NB4 (cell line): ENCODE measurements around the gene GAS6.
"Not testable (repeated sequence)": the region's sequence is repeated elsewhere in the genome, so short reads cannot be mapped to it uniquely, and the experiment has no call there.

Experiments used
- DNase-seq: peaks from one replicate; pipeline ENCODE4 v3.0.0; 2010; ENCODE audit warnings: low read depth
- H3K4me3 ChIP-seq: one replicate; pipeline ENCODE4 v1.5.1; 2011; ENCODE audit warnings: mild to moderate bottlenecking, low read depth, low read length, moderate library complexity
- MYC ChIP-seq: IDR thresholded peaks from 2 replicates; pipeline ENCODE4 v1.6.1; 2011; ENCODE audit warnings: low read depth, low read length
- POLR2A ChIP-seq: IDR thresholded peaks from 2 replicates; pipeline ENCODE4 v1.6.1; 2011; ENCODE audit warnings: mild to moderate bottlenecking; ENCODE audit not compliant: insufficient read length; ENCODE audit errors: extremely low read depth
- TF ChIP-seq, protein P1 (sequence below): IDR thresholded peaks from 2 replicates; pipeline ENCODE4 v1.6.1; 2011; ENCODE audit warnings: low read depth, low read length
- TF ChIP-seq, protein P2 (sequence below): IDR thresholded peaks from one replicate; pipeline ENCODE4 v1.5.1; 2012; ENCODE audit warnings: low read depth, low read length

The GAS6 gene

DNA sequence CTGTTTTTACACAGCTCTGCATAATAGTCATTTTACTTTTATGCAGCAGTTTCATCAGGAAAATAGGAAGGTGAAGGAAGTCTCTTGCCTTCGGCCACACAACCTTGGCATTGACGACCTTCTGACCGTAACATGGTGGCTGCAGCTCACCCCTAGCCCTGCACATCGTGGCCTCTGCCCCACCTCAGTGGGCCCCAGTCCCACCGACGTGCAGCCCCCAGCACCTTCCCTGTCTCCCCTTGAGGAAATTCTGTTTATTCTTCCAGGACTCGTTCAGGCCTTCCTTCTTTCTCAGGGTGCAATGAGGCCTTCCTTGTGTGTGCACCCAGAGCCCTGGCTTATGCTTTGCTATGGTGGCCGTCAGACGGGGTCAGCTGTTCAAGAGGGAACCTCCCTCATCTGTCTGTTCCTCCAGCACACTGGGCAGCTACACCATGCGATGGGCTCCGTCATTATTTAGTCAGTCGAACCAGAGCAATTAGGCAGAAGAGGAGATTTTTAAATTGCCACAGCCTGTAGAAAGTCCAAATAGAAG lies 71.6 kb downstream of the GAS6 start:
- DNase-seq, result no peak
- no peak overlapping the region for H3K4me3 ChIP-seq
- TF ChIP-seq, protein P1, sequence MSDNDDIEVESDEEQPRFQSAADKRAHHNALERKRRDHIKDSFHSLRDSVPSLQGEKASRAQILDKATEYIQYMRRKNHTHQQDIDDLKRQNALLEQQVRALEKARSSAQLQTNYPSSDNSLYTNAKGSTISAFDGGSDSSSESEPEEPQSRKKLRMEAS, result no peak
- TF ChIP-seq POLR2A, result no peak
- TF ChIP-seq, protein P2, sequence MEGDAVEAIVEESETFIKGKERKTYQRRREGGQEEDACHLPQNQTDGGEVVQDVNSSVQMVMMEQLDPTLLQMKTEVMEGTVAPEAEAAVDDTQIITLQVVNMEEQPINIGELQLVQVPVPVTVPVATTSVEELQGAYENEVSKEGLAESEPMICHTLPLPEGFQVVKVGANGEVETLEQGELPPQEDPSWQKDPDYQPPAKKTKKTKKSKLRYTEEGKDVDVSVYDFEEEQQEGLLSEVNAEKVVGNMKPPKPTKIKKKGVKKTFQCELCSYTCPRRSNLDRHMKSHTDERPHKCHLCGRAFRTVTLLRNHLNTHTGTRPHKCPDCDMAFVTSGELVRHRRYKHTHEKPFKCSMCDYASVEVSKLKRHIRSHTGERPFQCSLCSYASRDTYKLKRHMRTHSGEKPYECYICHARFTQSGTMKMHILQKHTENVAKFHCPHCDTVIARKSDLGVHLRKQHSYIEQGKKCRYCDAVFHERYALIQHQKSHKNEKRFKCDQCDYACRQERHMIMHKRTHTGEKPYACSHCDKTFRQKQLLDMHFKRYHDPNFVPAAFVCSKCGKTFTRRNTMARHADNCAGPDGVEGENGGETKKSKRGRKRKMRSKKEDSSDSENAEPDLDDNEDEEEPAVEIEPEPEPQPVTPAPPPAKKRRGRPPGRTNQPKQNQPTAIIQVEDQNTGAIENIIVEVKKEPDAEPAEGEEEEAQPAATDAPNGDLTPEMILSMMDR, result no peak
- no peak for TF ChIP-seq MYC

DNA sequence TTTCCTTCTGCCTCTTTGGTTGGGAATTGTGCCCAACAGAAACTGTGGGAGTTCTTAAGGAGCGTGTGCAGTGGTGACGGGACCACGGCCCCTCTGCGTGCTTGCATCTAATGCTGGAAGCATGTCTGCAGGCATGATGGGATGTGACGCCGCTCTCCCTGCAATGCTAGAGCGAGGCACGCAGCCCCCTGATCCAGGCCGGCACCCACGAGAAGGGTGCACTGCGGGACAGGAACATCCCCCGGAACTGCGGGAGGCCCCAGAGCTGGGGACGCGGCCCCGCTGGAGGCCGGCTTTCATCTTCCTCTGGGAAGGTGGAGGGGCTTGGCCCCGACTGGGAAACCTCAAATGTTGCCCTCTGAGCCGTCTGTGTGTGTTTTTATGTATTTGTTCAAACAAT lies 72.1 kb downstream of the GAS6 start:
- no peak overlapping the region for H3K4me3 ChIP-seq
- TF ChIP-seq, protein P2, result no peak
- TF ChIP-seq, protein P1, result no peak
- no peak for TF ChIP-seq POLR2A
- TF ChIP-seq MYC, result no peak
- no peak for DNase-seq

DNA sequence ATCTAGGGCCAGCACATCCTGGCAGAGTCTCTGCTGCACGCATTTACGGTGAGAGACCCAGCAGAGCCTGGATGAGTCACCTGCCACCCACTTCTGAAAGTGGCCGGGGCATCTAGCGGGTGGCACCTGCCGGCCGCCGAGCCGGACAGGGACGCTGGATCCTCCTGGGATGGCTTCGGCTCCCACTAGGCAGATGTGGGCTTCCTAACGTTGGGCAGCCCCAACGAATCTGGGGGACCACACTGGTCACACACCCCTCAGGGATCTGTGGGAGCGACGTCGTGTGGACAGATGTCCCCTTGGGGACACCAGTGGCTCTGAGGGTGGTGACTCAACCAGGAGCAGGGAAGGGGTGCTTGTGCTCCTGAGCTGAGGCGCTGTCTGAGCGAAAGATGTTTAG lies 72.7 kb downstream of the GAS6 start:
- H3K4me3 ChIP-seq, result no peak overlapping the region
- TF ChIP-seq POLR2A (no peak), MYC (no peak)
- TF ChIP-seq, protein P1, result no peak
- TF ChIP-seq, protein P2, result no peak
- DNase-seq, result no peak

DNA sequence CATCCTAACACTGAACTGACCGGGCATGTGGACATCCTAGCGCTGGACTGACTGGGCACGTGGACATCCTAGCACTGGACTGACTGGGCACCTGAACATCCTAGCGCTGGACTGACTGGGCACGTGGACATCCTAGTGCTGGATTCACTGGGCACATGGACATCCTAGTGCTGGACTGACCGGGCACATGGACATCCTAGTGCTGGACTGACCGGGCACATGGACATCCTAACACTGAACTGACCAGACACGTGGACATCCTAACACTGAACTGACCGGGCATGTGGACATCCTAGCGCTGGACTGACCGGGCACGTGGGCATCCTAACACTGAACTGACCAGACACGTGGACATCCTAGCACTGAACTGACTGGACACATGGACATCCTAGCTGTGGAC lies 73.9 kb downstream of the GAS6 start:
- not testable (repeated sequence) for H3K4me3 ChIP-seq, DNase-seq

DNA sequence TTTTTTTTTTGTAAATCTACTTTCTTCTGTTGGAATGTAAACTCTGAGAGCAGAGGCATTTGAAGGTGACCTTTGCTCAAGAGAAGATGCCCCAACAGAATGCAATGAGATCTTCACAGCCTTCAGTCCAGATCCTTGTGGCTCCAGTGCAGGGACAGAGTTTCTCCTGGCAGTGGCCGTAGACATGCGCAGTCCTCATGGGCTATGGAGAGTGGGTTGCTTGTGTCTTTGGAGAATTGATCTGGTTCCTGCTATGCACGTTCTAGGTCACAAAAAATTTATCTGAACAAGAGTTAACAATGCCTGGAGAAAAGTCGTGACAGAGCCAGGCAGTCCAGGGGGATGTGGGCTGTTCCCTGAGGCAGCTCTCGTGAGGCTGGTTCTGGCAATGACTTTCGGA lies 74.7 kb downstream of the GAS6 start:
- TF ChIP-seq MYC, result no peak
- DNase-seq, result no peak
- no peak overlapping the region for H3K4me3 ChIP-seq

DNA sequence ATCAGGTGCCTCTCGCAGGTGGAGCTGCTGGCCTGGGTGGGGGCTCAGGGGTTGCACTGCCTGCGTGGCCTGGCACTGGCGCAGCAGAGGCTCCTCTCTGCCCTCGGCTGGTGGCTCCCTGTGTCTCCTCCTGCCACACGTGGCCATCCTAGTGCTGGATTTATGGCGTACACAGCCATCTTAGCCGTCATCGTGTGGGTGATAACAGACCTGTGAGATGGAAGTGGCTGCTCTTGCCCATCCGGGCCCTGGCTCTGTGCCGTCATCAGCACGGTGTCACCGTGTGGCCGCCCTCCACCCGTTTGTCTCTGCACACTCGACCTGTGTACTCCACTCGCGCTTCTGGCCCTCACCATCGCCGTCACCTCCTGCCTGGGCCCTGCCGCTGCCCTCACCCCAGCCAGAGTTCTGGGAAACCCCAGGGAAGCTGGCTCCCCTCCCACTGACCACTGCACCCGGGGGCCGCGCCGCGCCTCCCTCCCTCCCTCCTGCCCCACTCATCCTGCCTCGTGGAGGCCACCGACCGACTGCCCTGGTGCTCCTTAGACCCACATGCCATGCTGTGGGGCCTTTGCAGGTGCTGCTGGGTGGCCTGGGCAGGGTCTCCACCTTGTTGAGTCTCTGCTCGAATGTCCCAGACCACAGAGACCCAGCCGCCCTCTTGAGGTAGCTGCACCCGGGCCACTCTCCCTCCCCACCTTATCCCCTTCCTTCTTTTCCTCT lies 75.3 kb downstream of the GAS6 start:
- H3K4me3 ChIP-seq, result no peak overlapping the region
- TF ChIP-seq, protein P1, result no peak
- TF ChIP-seq POLR2A, result no peak
- no peak for DNase-seq

DNA sequence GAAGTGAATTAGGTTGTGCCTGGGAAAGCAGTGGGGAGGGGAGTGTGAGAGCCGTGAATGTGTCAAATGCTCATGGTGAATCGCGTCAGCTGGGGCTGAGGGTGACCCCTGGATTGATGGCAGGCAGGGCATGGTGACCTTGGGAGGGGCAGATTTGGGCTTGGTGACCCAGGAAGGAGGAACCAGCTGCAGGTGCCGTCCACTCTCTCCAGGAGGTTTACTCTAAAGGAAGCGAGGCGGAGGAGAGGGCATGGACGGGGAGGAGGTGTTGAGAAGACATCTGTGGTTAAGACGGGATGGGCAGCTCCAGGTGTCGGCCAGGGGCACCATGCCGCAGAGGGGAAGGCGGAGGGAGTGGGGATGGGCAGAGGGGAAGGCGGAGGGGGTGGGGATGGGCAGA lies 76.2 kb downstream of the GAS6 start:
- TF ChIP-seq, protein P1, result no peak
- TF ChIP-seq, protein P2, result no peak
- no peak for TF ChIP-seq POLR2A
- no peak for DNase-seq
- no peak overlapping the region for H3K4me3 ChIP-seq
